ENCODE measurements around the gene XPNPEP3. TPM values are rescaled to one million over a fixed set of nuclear protein-coding genes. Genes with fewer than 3 reads are reported as not detected.

XPNPEP3 gene
- total RNA-seq, 2 donors from 2014 or later, result 6.9 to 14.3 TPM

GRCh38 chr22:40874016-40874415 is 17.1 kb downstream of the XPNPEP3 start:
- Histone ChIP-seq H3K36me3 (replicated peaks in 1 of 2; ENCODE audit: insufficient read depth in 1 of 2, low read depth in 2 of 2) (peaks cover 0 to 5% of the 10 kb centered on the region in 2 donors), H3K27me3 (no peaks in the 10 kb centered on the region), H3K4me1 (peaks cover 8% of the 10 kb centered on the region), H3K9me3 (no peaks in the 10 kb centered on the region), H3K27ac (no peak overlapping the region), H3K4me3 (no peak overlapping the region)
- ATAC-seq (no peak), DNase-seq (no peak)
- no peak for TF ChIP-seq CTCF (IDR thresholded peaks at IDR 0.05)
- no peak for TF ChIP-seq POLR2A (IDR thresholded peaks at IDR 0.05)
- intact Hi-C loops (cut with DNase I), result no loop called here
- WGBS, 2 donors, result 97% methylated on average over 3 of the region's 3 CpGs

DNA sequence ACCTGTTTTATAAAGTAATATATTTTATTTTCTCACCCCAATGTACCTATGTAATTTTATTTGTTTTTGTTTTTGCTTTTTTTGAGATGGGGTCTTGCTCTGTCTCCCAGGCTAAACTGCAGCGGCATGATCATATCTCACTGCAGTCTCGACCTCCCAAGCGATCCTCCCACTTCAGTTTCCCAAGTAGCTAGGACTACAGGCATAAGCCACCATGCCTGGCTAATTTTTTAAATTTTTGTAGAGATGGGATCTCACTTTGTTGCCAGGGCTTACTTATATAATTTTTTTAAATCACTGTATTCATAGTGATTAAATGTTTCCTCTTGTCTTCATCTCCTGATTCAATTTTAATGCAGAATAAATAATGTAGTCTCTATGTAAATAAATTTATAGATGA is 18.2 kb downstream of the XPNPEP3 start:
- H3K36me3 ChIP-seq (replicated peaks in 1 of 2; ENCODE audit: insufficient read depth in 1 of 2, low read depth in 2 of 2), result peaks cover 0 to 3% of the 10 kb centered on the region in 2 donors
- no peaks in the 10 kb centered on the region for H3K9me3 ChIP-seq
- DNase-seq, result no peak
- TF ChIP-seq CTCF (IDR thresholded peaks at IDR 0.05) (no peak), POLR2A (IDR thresholded peaks at IDR 0.05) (no peak)
- no peak for ATAC-seq
- WGBS, 2 donors, result 98% methylated on average over 3 of the region's 3 CpGs
- no peak overlapping the region for H3K4me3 ChIP-seq
- H3K4me1 ChIP-seq, result peaks cover 12% of the 10 kb centered on the region
- no peaks in the 10 kb centered on the region for H3K27me3 ChIP-seq
- no peak overlapping the region for H3K27ac ChIP-seq
- intact Hi-C loops (cut with DNase I), result no loop called here

GRCh38 chr22:40876907-40877306 is 20.0 kb downstream of the XPNPEP3 start:
- no peaks in the 10 kb centered on the region for H3K27me3 ChIP-seq
- no peak overlapping the region for H3K4me3 ChIP-seq
- DNase-seq (no peak), ATAC-seq (no peak)
- intact Hi-C loops (cut with DNase I), result no loop called here
- WGBS, 2 donors, result 28 to 52% methylated on average over 1 of the region's 1 CpG
- H3K36me3 ChIP-seq (replicated peaks in 1 of 2; ENCODE audit: insufficient read depth in 1 of 2, low read depth in 2 of 2), result no peaks in the 10 kb centered on the region
- peak overlapping the region in 2 of 4 donors; percentile 27 to 80 for H3K27ac ChIP-seq
- peaks cover 12% of the 10 kb centered on the region for H3K4me1 ChIP-seq
- no peak for TF ChIP-seq CTCF (IDR thresholded peaks at IDR 0.05)
- no peak for TF ChIP-seq POLR2A (IDR thresholded peaks at IDR 0.05)
- H3K9me3 ChIP-seq, result no peaks in the 10 kb centered on the region

DNA sequence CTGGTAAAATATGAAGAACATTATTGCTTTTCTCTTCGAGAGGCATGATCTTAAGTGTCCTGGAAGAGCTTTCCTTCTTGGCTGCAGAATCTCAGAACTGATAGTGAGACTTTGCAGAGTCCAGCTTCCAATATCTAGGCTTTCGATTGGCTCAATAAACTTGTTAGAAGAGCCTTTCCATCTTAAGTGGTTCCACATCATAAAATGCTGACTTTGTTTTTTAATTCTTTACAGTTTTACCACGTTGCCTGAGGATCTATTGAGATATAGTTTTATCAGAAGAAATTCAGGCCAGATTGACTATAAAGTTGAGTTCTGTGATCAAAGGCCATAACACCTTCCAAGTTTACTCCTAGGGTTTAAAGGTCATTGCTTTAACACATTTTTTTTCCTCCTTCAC is 20.5 kb downstream of the XPNPEP3 start:
- H3K36me3 ChIP-seq (replicated peaks in 1 of 2; ENCODE audit: insufficient read depth in 1 of 2, low read depth in 2 of 2), result no peaks in the 10 kb centered on the region
- peaks cover 12% of the 10 kb centered on the region for H3K4me1 ChIP-seq
- no peaks in the 10 kb centered on the region for H3K27me3 ChIP-seq
- no peak for ATAC-seq
- no peaks in the 10 kb centered on the region for H3K9me3 ChIP-seq
- H3K4me3 ChIP-seq, result no peak overlapping the region
- DNase-seq, result no peak
- TF ChIP-seq CTCF (IDR thresholded peaks at IDR 0.05), result no peak
- TF ChIP-seq POLR2A (IDR thresholded peaks at IDR 0.05), result no peak
- WGBS, 2 donors, result 25 to 42% methylated on average over 3 of the region's 3 CpGs
- H3K27ac ChIP-seq, result peak overlapping the region in 3 of 4 donors; percentile 27 to 80 (median 45)
- intact Hi-C loops (cut with DNase I), result no loop called here

DNA sequence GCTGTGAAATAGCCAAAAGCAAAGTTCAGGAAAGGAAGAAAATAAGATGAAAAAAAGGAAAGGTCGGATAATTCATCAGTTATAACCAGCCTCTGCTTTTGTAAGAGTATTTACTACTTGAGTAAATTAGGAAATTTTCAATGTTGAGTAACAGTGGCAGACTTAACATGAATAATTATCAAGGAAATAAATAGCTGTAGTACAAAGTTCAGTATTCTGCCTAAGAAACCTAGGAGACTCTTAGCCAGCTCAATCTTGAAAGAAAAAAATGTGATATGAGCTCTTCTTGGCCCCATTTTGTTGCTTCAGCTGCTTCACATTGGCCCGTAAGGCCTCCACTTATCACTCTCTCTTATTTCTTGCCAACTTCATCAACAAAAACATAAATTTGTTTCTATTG is 22.0 kb downstream of the XPNPEP3 start:
- WGBS, 2 donors, result 25 to 39% methylated on average over 2 of the region's 2 CpGs
- TF ChIP-seq CTCF (IDR thresholded peaks at IDR 0.05), result no peak
- no peak for TF ChIP-seq POLR2A (IDR thresholded peaks at IDR 0.05)
- H3K36me3 ChIP-seq (replicated peaks in 1 of 2; ENCODE audit: insufficient read depth in 1 of 2, low read depth in 2 of 2), result no peaks in the 10 kb centered on the region
- intact Hi-C loops (cut with DNase I), result no loop called here
- no peaks in the 10 kb centered on the region for H3K9me3 ChIP-seq
- peaks cover 12% of the 10 kb centered on the region for H3K4me1 ChIP-seq
- ATAC-seq (peak; percentile 79), DNase-seq (peak in 2 of 4 donors; percentile 29 to 35)
- no peak overlapping the region for H3K4me3 ChIP-seq
- peak overlapping the region in 3 of 4 donors; percentile 45 to 80 (median 57) for H3K27ac ChIP-seq
- no peaks in the 10 kb centered on the region for H3K27me3 ChIP-seq
